ENCODE measurements around the gene SYT13.

The SYT13 gene

GRCh38 chr11:45262900-45263299 is 23.2 kb downstream of the SYT13 start:
- no peak for TF ChIP-seq CTCF (IDR thresholded peaks at IDR 0.05; ENCODE audit: low read depth, low read length, missing control alignments)
- DNase-seq (ENCODE audit: extremely low read depth, low read depth) = no peak
- H3K4me3 ChIP-seq (replicated peaks; ENCODE audit: low read depth, low read length) = no peak overlapping the region

GRCh38 chr11:45260071-45260470 is 26.1 kb downstream of the SYT13 start:
- no peak for TF ChIP-seq CTCF (IDR thresholded peaks at IDR 0.05; ENCODE audit: low read depth, low read length, missing control alignments)
- no peak overlapping the region for H3K4me3 ChIP-seq (replicated peaks; ENCODE audit: low read depth, low read length)
- no peak for DNase-seq (ENCODE audit: extremely low read depth, low read depth)

- DNase-seq (ENCODE audit: extremely low read depth, low read depth) = no peak
- TF ChIP-seq CTCF (IDR thresholded peaks at IDR 0.05; ENCODE audit: low read depth, low read length, missing control alignments) = no peak
- H3K4me3 ChIP-seq (replicated peaks; ENCODE audit: low read depth, low read length) = no peak overlapping the region
Observed at GRCh38 chr11:45259592-45259991, 26.5 kb downstream of the SYT13 start.

GRCh38 chr11:45258982-45259530 is 27.1 kb downstream of the SYT13 start:
- no peak overlapping the region for H3K4me3 ChIP-seq (replicated peaks; ENCODE audit: low read depth, low read length)
- no peak for TF ChIP-seq CTCF (IDR thresholded peaks at IDR 0.05; ENCODE audit: low read depth, low read length, missing control alignments)
- no peak for DNase-seq (ENCODE audit: extremely low read depth, low read depth)

GRCh38 chr11:45254070-45254469 is 32.1 kb downstream of the SYT13 start:
- DNase-seq (ENCODE audit: extremely low read depth, low read depth) = no peak
- TF ChIP-seq CTCF (IDR thresholded peaks at IDR 0.05; ENCODE audit: low read depth, low read length, missing control alignments) = no peak
- no peak overlapping the region for H3K4me3 ChIP-seq (replicated peaks; ENCODE audit: low read depth, low read length)

- no peak for TF ChIP-seq CTCF (IDR thresholded peaks at IDR 0.05; ENCODE audit: low read depth, low read length, missing control alignments)
- no peak for DNase-seq (ENCODE audit: extremely low read depth, low read depth)
- no peak overlapping the region for H3K4me3 ChIP-seq (replicated peaks; ENCODE audit: low read depth, low read length)
Observed at GRCh38 chr11:45253640-45254039, 32.5 kb downstream of the SYT13 start.

GRCh38 chr11:45252877-45253276 is 33.3 kb downstream of the SYT13 start:
- TF ChIP-seq CTCF (IDR thresholded peaks at IDR 0.05; ENCODE audit: low read depth, low read length, missing control alignments) = no peak
- no peak for DNase-seq (ENCODE audit: extremely low read depth, low read depth)
- H3K4me3 ChIP-seq (replicated peaks; ENCODE audit: low read depth, low read length) = no peak overlapping the region
